Left ventricle myocardium inferior (tissue), 1 donor: ENCODE data around the gene F2. TPM values are rescaled to one million over a fixed set of nuclear protein-coding genes. Genes with fewer than 3 reads are reported as not detected.
"Not testable (repeated sequence)": the region's sequence is repeated elsewhere in the genome, so short reads cannot be mapped to it uniquely, and the experiment has no call there.

Experiments used
- DNase-seq: peaks from one replicate; pipeline ENCODE4 v3.0.0-alpha.2; 2020
- H3K27ac ChIP-seq: fragments of 200-600 bp; replicated peaks from 2 replicates; pipeline ENCODE4 v1.8.0; 2021
- H3K27me3 ChIP-seq: fragments of 200-600 bp; 2 replicates; pipeline ENCODE4 v1.8.0; 2021; ENCODE audit warnings: low read depth
- H3K36me3 ChIP-seq: fragments of 200-600 bp; 2 replicates; pipeline ENCODE4 v1.8.0; 2021
- H3K4me1 ChIP-seq: fragments of 200-600 bp; 2 replicates; pipeline ENCODE4 v1.8.0; 2021
- H3K4me3 ChIP-seq: fragments of 200-600 bp; 2 replicates; pipeline ENCODE4 v1.8.0; 2021; ENCODE audit warnings: mild to moderate bottlenecking, moderate library complexity
- H3K9me3 ChIP-seq: fragments of 200-600 bp; replicated peaks from 2 replicates; pipeline ENCODE4 v1.8.0; 2021
- intact Hi-C: fragments of 100-400 bp; cut with micrococcal nuclease; formaldehyde crosslinking; loops from one replicate; pipeline ENCODE4 v1.11.0; 2022
- total RNA-seq: library from RNA; stranded (reverse); fragmentation: NEBNext Ultra II Directional; extraction: Animal tissue kit (Norgen Biotek cat#: 25700); gene quantifications from one replicate; pipeline ENCODE4 v1.2.1, GENCODE V29; 2021
- TF ChIP-seq, protein P1 (sequence below): fragments of 200-600 bp; IDR thresholded peaks from 2 replicates; pipeline ENCODE4 v1.8.0; 2021; ENCODE audit warnings: antibody characterized with exemption, mild to moderate bottlenecking, borderline replicate concordance
- donor health status: DM: no; HTN: yes; CAD: no; lungs with severe emphysema.

F2 gene
- total RNA-seq, 1 donor from 2014 or later, result not detected

DNA sequence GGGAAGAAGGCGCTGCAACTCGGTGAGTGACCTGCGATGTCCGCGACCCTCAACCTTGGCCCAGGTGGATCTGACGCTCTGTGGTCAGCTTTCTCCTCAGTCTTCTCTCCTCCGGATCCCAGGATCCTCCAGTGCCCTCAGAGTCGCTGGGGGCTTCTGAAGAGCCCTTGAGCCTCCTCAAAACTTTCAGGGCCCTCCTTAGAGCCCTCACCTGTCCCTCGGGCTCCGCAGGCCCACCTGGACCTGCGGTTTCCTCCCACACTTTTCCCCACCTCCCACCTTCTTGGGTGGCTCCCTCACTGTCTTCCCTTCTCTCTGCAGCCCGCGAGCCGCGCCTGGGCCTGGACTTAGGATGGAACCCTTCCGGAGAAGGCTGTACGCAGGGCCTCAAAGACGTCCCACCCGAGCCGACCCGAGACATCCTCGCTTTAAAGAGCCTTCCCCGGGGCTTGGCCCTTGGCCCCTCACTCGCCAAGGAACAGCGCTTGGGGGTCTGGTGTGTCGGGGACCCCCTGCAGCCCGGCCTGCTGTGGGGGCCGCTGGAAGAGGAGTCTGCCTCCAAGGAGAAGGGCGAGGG lies 17.8 kb upstream of the F2 start:
- intact Hi-C loops, result no loop called here

DNA sequence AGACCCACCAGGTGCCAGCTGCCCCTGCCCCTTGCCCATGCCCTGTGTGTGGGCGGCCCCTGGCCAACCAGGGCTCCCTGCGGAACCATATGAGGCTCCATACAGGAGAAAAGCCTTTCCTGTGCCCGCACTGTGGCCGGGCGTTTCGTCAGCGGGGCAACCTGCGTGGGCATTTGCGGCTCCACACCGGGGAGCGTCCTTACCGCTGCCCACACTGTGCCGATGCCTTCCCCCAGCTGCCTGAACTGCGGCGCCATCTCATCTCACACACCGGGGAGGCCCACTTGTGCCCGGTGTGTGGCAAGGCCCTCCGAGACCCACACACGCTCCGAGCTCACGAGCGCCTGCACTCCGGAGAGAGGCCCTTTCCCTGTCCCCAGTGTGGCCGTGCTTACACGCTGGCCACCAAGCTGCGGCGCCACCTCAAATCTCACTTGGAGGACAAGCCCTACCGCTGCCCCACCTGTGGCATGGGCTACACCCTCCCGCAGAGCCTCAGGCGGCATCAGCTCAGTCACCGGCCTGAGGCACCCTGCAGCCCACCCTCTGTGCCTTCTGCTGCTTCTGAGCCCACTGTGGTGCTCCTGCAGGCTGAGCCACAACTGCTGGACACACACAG lies 13.8 kb upstream of the F2 start:
- peaks cover 57% of the 10 kb centered on the region for H3K36me3 ChIP-seq
- TF ChIP-seq, protein P1, sequence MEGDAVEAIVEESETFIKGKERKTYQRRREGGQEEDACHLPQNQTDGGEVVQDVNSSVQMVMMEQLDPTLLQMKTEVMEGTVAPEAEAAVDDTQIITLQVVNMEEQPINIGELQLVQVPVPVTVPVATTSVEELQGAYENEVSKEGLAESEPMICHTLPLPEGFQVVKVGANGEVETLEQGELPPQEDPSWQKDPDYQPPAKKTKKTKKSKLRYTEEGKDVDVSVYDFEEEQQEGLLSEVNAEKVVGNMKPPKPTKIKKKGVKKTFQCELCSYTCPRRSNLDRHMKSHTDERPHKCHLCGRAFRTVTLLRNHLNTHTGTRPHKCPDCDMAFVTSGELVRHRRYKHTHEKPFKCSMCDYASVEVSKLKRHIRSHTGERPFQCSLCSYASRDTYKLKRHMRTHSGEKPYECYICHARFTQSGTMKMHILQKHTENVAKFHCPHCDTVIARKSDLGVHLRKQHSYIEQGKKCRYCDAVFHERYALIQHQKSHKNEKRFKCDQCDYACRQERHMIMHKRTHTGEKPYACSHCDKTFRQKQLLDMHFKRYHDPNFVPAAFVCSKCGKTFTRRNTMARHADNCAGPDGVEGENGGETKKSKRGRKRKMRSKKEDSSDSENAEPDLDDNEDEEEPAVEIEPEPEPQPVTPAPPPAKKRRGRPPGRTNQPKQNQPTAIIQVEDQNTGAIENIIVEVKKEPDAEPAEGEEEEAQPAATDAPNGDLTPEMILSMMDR, result no peak
- H3K4me1 ChIP-seq, result peaks cover 29% of the 10 kb centered on the region

More for the DNA sequence above, 17.8 kb upstream of the F2 start:
- TF ChIP-seq, protein P1, result no peak
- peak overlapping the region; percentile 89 for H3K4me3 ChIP-seq
- H3K36me3 ChIP-seq, result peaks cover 46% of the 10 kb centered on the region
- no peak for DNase-seq
- H3K4me1 ChIP-seq, result peaks cover 68% of the 10 kb centered on the region
- H3K27ac ChIP-seq, result peak overlapping the region; percentile 96
- no peaks in the 10 kb centered on the region for H3K27me3 ChIP-seq
- no peaks in the 10 kb centered on the region for H3K9me3 ChIP-seq

DNA sequence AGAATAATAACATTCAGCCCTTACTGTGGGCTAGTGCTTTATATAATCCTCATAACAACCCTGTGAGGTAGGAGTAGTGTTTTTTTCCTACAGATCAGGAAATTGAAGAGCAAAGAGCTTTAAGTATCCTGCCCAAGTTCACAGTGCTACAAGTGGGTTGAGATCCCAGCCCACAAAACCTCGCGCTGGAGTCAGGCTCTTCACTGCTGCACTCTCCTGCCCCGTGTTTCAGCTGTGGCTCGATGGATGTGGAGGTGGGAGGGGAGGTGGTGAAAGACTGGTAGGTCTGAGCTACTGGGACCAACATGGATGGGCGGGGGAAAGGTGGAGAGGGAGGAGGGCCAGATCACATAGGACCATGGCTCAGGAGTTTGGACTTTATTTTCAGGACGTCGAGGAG lies 12.1 kb upstream of the F2 start:
- Histone ChIP-seq H3K4me1 (peaks cover 31% of the 10 kb centered on the region), H3K4me3 (no peak overlapping the region), H3K27me3 (no peaks in the 10 kb centered on the region), H3K27ac (no peak overlapping the region), H3K36me3 (peaks cover 54% of the 10 kb centered on the region), H3K9me3 (no peaks in the 10 kb centered on the region)
- no peak for DNase-seq
- TF ChIP-seq, protein P1, result no peak
- intact Hi-C loops, result no loop called here

More for the DNA sequence above, 13.8 kb upstream of the F2 start:
- no peak for DNase-seq
- no peaks in the 10 kb centered on the region for H3K27me3 ChIP-seq
- H3K9me3 ChIP-seq, result no peaks in the 10 kb centered on the region
- H3K27ac ChIP-seq, result no peak overlapping the region
- no peak overlapping the region for H3K4me3 ChIP-seq
- intact Hi-C loops, result no loop called here

DNA sequence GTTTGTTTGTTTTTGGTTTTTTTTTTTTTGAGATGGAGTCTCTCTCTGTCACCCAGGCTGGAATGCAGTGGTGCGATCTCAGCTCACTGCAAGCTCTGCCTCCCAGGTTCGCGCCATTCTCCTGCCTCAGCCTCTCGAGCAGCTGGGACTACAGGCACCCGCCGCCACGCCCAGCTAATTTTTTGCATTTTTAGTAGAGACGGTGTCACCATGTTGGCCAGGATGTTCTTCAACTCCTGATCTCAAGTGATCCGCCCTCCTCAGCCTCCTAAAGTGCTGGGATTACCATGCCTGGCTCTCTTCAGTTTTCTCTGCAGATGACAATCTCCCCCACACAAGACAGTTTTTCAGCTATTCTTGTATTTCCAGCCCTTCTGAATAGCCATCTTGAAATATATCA lies 9.7 kb upstream of the F2 start:
- DNase-seq, intact Hi-C loops, H3K4me3 ChIP-seq, H3K27me3 ChIP-seq, H3K9me3 ChIP-seq: not testable (repeated sequence)
- Histone ChIP-seq H3K27ac (peak overlapping the region; percentile 91), H3K36me3 (peaks cover 30% of the 10 kb centered on the region), H3K4me1 (peaks cover 20% of the 10 kb centered on the region)

DNA sequence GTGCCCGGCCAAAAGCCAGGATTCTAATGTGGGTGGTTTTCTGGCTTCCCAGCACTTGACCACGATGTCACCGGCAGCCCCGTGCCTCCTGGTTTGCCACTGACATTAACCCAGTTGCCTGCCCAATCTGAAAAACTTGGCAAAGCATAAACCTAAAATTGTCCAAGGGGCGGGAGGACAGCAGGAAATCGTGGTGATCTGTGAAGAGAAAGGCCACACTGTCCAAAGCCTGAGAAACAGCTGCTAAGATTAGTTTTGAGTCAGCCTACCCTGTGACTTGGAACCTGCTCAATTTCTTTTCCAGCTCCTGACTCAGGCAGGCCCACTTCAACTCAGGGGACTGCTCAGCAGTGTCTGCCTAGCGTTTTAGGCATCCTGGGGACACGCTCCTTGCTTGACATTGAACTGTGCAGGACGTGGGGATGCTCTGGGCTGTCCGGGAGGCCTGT lies 8.2 kb upstream of the F2 start:
- no peaks in the 10 kb centered on the region for H3K9me3 ChIP-seq
- intact Hi-C loops, result no loop called here
- DNase-seq, result peak; percentile 64
- H3K27ac ChIP-seq, result peak overlapping the region; percentile 91
- TF ChIP-seq, protein P1, result no peak
- peaks cover 15% of the 10 kb centered on the region for H3K36me3 ChIP-seq
- H3K4me1 ChIP-seq, result peaks cover 20% of the 10 kb centered on the region
- no peaks in the 10 kb centered on the region for H3K27me3 ChIP-seq
- H3K4me3 ChIP-seq, result no peak overlapping the region

DNA sequence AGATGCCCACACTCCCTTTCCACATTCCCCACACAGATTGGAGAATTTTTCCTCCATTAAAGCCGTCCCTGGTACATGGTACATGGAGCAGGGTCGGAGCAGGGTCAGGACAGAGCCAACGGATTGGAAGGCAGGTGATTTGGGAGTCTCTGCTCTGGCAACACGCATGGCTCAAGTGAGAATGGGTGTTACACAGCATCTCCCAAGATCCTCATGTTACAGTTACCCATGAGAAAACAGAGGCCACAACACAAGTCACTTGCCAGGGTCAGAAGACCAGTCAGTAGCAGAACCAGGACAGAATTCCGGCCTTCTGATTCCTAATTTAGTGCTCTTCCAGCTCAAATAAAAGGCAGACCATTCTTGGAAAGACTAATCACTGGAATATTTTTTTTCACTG lies 7.7 kb upstream of the F2 start:
- intact Hi-C loops, result no loop called here
- H3K36me3 ChIP-seq, result peaks cover 10% of the 10 kb centered on the region

More for the DNA sequence above, 7.7 kb upstream of the F2 start:
- H3K4me1 ChIP-seq, result peaks cover 20% of the 10 kb centered on the region
- no peak for DNase-seq
- H3K9me3 ChIP-seq, result no peaks in the 10 kb centered on the region
- TF ChIP-seq, protein P1, result no peak
- H3K27ac ChIP-seq, result peak overlapping the region; percentile 91
- H3K27me3 ChIP-seq, result no peaks in the 10 kb centered on the region
- no peak overlapping the region for H3K4me3 ChIP-seq
